Smooth muscle cell (in vitro differentiated cells): ENCODE results near the gene AKR1C4. TPM values are rescaled to one million over a fixed set of nuclear protein-coding genes. Genes with fewer than 3 reads are reported as not detected.
"Not testable (repeated sequence)": the region's sequence is repeated elsewhere in the genome, so short reads cannot be mapped to it uniquely, and the experiment has no call there.

Experiments
- DNase-seq: peaks from one replicate; lab custom pipeline; 2025; ENCODE audit not compliant: unreplicated experiment; lab: John Stamatoyannopoulos, UW
- H2AFZ ChIP-seq: fragments of 200-600 bp; sonication (generic); 2 replicates; pipeline ENCODE4 v1.6.0; 2016; ENCODE audit warnings: antibody characterized with exemption, low read depth, mild to moderate bottlenecking
- H3F3A ChIP-seq: fragments of 200-600 bp; sonication (generic); 2 replicates; pipeline ENCODE4 v1.6.0; 2017; ENCODE audit warnings: antibody characterized with exemption, low read depth
- H3K27ac ChIP-seq: fragments of 200-600 bp; sonication (generic); 2 replicates; pipeline ENCODE4 v1.5.1; 2016; ENCODE audit warnings: low read depth, mild to moderate bottlenecking
- H3K27me3 ChIP-seq: fragments of 200-600 bp; sonication (generic); 2 replicates; pipeline ENCODE4 v1.6.1; 2016; ENCODE audit warnings: low read depth, mild to moderate bottlenecking
- H3K36me3 ChIP-seq: fragments of 200-600 bp; sonication (generic); 2 replicates; pipeline ENCODE4 v1.5.1; 2016; ENCODE audit warnings: low read depth
- H3K4me1 ChIP-seq: fragments of 200-600 bp; sonication (generic); 2 replicates; pipeline ENCODE4 v1.5.1; 2016; ENCODE audit warnings: low read depth
- H3K4me2 ChIP-seq: fragments of 200-600 bp; sonication (generic); 2 replicates; pipeline ENCODE4 v1.6.0; 2016; ENCODE audit warnings: mild to moderate bottlenecking
- H3K4me3 ChIP-seq: fragments of 200-600 bp; sonication (generic); 2 replicates; pipeline ENCODE4 v1.5.1; 2016; ENCODE audit warnings: mild to moderate bottlenecking
- H3K79me2 ChIP-seq: fragments of 200-600 bp; sonication (generic); 2 replicates; pipeline ENCODE4 v1.6.0; 2016; ENCODE audit warnings: low read depth, mild to moderate bottlenecking
- H3K9ac ChIP-seq: fragments of 200-600 bp; sonication (generic); 2 replicates; pipeline ENCODE4 v1.6.0; 2016; ENCODE audit warnings: low read depth
- H3K9me3 ChIP-seq: fragments of 200-600 bp; sonication (generic); replicated peaks from 2 replicates; pipeline ENCODE4 v1.5.1; 2016; ENCODE audit warnings: low read depth
- H4K20me1 ChIP-seq: fragments of 200-600 bp; sonication (generic); 2 replicates; pipeline ENCODE4 v1.6.0; 2016; ENCODE audit warnings: low read depth
- CTCF ChIP-seq: fragments of 200-600 bp; sonication (generic); IDR thresholded peaks from 2 replicates; pipeline ENCODE4 v1.5.1; 2017; ENCODE audit warnings: borderline replicate concordance, mild to moderate bottlenecking, antibody characterized with exemption; ENCODE audit not compliant: insufficient read depth, poor library complexity, severe bottlenecking
- WGBS: methylation state at CpG from one replicate; pipeline ENCODE4 v1.1.7; 2016; ENCODE audit warnings: low lambda C conversion rate; 5-methylcytosine and 5-hydroxymethylcytosine counted together
- polyA plus RNA-seq: library from polyadenylated mRNA; unstranded; fragments of >200 nt; fragmentation: Nextera tagmentation; extraction: Ambion mirVana; gene quantifications from 2 replicates; pipeline ENCODE4 v1.2.1, GENCODE V29; 2016
- total RNA-seq: library from RNA; depleted of rRNA; stranded (reverse); fragments of >200 nt; gene quantifications from 2 replicates; pipeline ENCODE4 v1.2.3, GENCODE V29; 2014

Gene AKR1C4
- total and polyA plus RNA-seq, 2 experiments from 2014 or later, result not detected

- H3K9me3 ChIP-seq, result peaks cover 4% of the 10 kb centered on the region
Observed at GRCh38 chr10:5168897-5169420, 27.7 kb upstream of the AKR1C4 start.

GRCh38 chr10:5175581-5175980, 21.1 kb upstream of the AKR1C4 start:
- H3K4me1 ChIP-seq, H3K9me3 ChIP-seq, H2AFZ ChIP-seq, H3K27ac ChIP-seq, H3F3A ChIP-seq, H4K20me1 ChIP-seq, H3K79me2 ChIP-seq, H3K36me3 ChIP-seq, DNase-seq, H3K27me3 ChIP-seq, H3K4me2 ChIP-seq, H3K9ac ChIP-seq, H3K4me3 ChIP-seq: not testable (repeated sequence)
- 85% methylated on average over 3 of the region's 3 CpGs for whole genome bisulfite sequencing

More at GRCh38 chr10:5168897-5169420, 27.7 kb upstream of the AKR1C4 start:
- no peaks in the 10 kb centered on the region for H4K20me1 ChIP-seq
- H2AFZ ChIP-seq, result no peak overlapping the region
- no peaks in the 10 kb centered on the region for H3K36me3 ChIP-seq
- H3K4me1 ChIP-seq, result peaks cover 9% of the 10 kb centered on the region
- no peak overlapping the region for H3K4me3 ChIP-seq
- H3K4me2 ChIP-seq, result no peak overlapping the region
- no peak for TF ChIP-seq CTCF
- H3F3A ChIP-seq, result no peaks in the 10 kb centered on the region
- H3K27me3 ChIP-seq, result no peaks in the 10 kb centered on the region
- H3K9ac ChIP-seq, result no peak overlapping the region
- DNase-seq, result no peak
- no peak overlapping the region for H3K27ac ChIP-seq
- no peaks in the 10 kb centered on the region for H3K79me2 ChIP-seq
- 79% methylated on average over 5 of the region's 5 CpGs for WGBS

- not testable (repeated sequence) for H3K79me2 ChIP-seq, H3K36me3 ChIP-seq, H3K4me3 ChIP-seq, H3K4me2 ChIP-seq, H3K27me3 ChIP-seq, DNase-seq, H3K9ac ChIP-seq, H3F3A ChIP-seq, H3K4me1 ChIP-seq, H2AFZ ChIP-seq, H3K9me3 ChIP-seq, H4K20me1 ChIP-seq, H3K27ac ChIP-seq
- 91% methylated on average over 12 of the region's 12 CpGs for WGBS
Observed at GRCh38 chr10:5180503-5180902, 16.1 kb upstream of the AKR1C4 start.

GRCh38 chr10:5183923-5184322, 12.7 kb upstream of the AKR1C4 start:
- Histone ChIP-seq H3K4me3 (no peak overlapping the region), H3F3A (no peaks in the 10 kb centered on the region), H3K9ac (no peak overlapping the region), H3K79me2 (no peaks in the 10 kb centered on the region), H3K9me3 (no peaks in the 10 kb centered on the region), H3K4me1 (peaks cover 8% of the 10 kb centered on the region), H3K27ac (no peak overlapping the region), H4K20me1 (no peaks in the 10 kb centered on the region), H3K27me3 (no peaks in the 10 kb centered on the region), H3K4me2 (no peak overlapping the region), H3K36me3 (no peaks in the 10 kb centered on the region), H2AFZ (no peak overlapping the region)
- DNase-seq, result no peak
- WGBS, result 80% methylated on average over 2 of the region's 2 CpGs
- TF ChIP-seq CTCF, result no peak
